GM12878 (cell line): ENCODE results near the gene INTS2. TPM values are rescaled to one million over a fixed set of nuclear protein-coding genes. Genes with fewer than 3 reads are reported as not detected.

ENCODE experiments used
- ATAC-seq: fragments of 200-7000 bp; cut with Tn5 transposase; 3 replicates; pipeline ENCODE4 v1.9.1; 2020; ENCODE audit warnings: mild to moderate bottlenecking, moderate library complexity
- BruUV-seq: library from RNA; stranded (reverse); fragments of 400-500 nt; replicated peaks from 2 replicates; lab custom pipeline; 2021; lab: Mats Ljungman, UMichigan
- CTCF ChIA-PET: fragments of 300-600 bp; sonication (Branson Sonifier 250); formaldehyde crosslinking; extraction: SDS; loops from one replicate; lab custom pipeline; 2021; ENCODE audit warnings: inconsistent platforms; lab: Yijun Ruan, JAX
- POLR2A ChIA-PET: fragments of 350-600 bp; formaldehyde crosslinking; extraction: SDS; loops from one replicate; lab custom pipeline; 2021; ENCODE audit warnings: inconsistent platforms; lab: Charles Lee
- RAD21 ChIA-PET: fragments of 300-600 bp; sonication (Branson Sonifier 250); formaldehyde crosslinking; loops from one replicate; lab custom pipeline; 2023; ENCODE audit warnings: antibody characterized with exemption; ENCODE audit not compliant: unreplicated experiment; lab: Charles Lee
- SMC1A ChIA-PET: fragments of 300-600 bp; sonication (Branson Sonifier 250); formaldehyde crosslinking; loops from one replicate; lab custom pipeline; 2023; ENCODE audit not compliant: unreplicated experiment, uncharacterized antibody; lab: Charles Lee
- DNase-seq: peaks from one replicate; pipeline ENCODE4 v3.0.0-alpha.2; 2011; ENCODE audit warnings: low read depth, low spot score
- FAIRE-seq: peaks from 3 replicates; lab custom pipeline; 2011; peaks lifted over from hg19 to GRCh38; lab: Jason Lieb, UNC
- H2AFZ ChIP-seq: 2 replicates; pipeline ENCODE4 v1.6.0; 2011; ENCODE audit warnings: low read depth, low read length, control low read depth; ENCODE audit not compliant: control insufficient read depth
- H3K27ac ChIP-seq: 2 replicates; pipeline ENCODE4 v1.5.1; 2011; ENCODE audit warnings: control low read depth; ENCODE audit not compliant: control insufficient read depth, insufficient read depth
- H3K27me3 ChIP-seq, 2 experiments: replicated peaks in 1 of 2; 2 replicates each; pipeline versions ENCODE4 v1.6.0 to v1.6.1; 2011; ENCODE audit warnings: low read length in 1 of 2; ENCODE audit not compliant: control insufficient read depth in 2 of 2, insufficient read depth in 2 of 2
- H3K36me3 ChIP-seq, 2 experiments: 2 replicates each; pipeline ENCODE4 v1.5.1; 2011; ENCODE audit warnings: low read length in 1 of 2; ENCODE audit not compliant: control insufficient read depth in 2 of 2, insufficient read depth in 2 of 2
- H3K4me1 ChIP-seq: 2 replicates; pipeline ENCODE4 v1.6.1; 2011; ENCODE audit warnings: mild to moderate bottlenecking, low read length, moderate library complexity, mixed read lengths; ENCODE audit not compliant: control insufficient read depth, insufficient read depth
- H3K4me2 ChIP-seq: 2 replicates; pipeline ENCODE4 v1.6.0; 2011; ENCODE audit warnings: control low read depth; ENCODE audit not compliant: control insufficient read depth, insufficient read depth
- H3K4me3 ChIP-seq: fragments of 200-600 bp; sonication (generic); 2 replicates; pipeline ENCODE4 v1.5.1; 2016
- H3K79me2 ChIP-seq: 2 replicates; pipeline ENCODE4 v1.6.0; 2011; ENCODE audit warnings: low read length; ENCODE audit not compliant: control insufficient read depth, insufficient read depth
- H3K9ac ChIP-seq: 2 replicates; pipeline ENCODE4 v1.8.0; 2011; ENCODE audit warnings: low read length, control low read depth, mixed read lengths; ENCODE audit not compliant: control insufficient read depth, insufficient read depth
- H3K9me3 ChIP-seq: replicated peaks from 3 replicates; pipeline ENCODE4 v1.5.1; 2011; ENCODE audit warnings: mild to moderate bottlenecking, low read length; ENCODE audit not compliant: control insufficient read depth, insufficient read depth
- H4K20me1 ChIP-seq: 2 replicates; pipeline ENCODE4 v1.6.0; 2011; ENCODE audit not compliant: control insufficient read depth, insufficient read depth
- EP300 ChIP-seq, 2 experiments: fragments of 150-350 bp in 1 of 2; IDR thresholded peaks; 2 replicates each; pipeline ENCODE4 v1.6.1; 2011 to 2012; ENCODE audit warnings: low read depth in 2 of 2, low read length in 2 of 2, borderline replicate concordance in 1 of 2, improper control_type of control experiment in 1 of 2, inconsistent platforms in 1 of 2; ENCODE audit not compliant: control insufficient read depth in 1 of 2
- EZH2 ChIP-seq: IDR thresholded peaks from 2 replicates; pipeline ENCODE4 v1.6.1; 2012; ENCODE audit warnings: low read depth, mild to moderate bottlenecking, control low read depth, inconsistent platforms, low read length, borderline replicate concordance; ENCODE audit not compliant: control insufficient read depth
- HDAC2 ChIP-seq: fragments of 200-600 bp; sonication (generic); IDR thresholded peaks from 2 replicates; pipeline ENCODE4 v1.6.1; 2017
- JUNB ChIP-seq: IDR thresholded peaks from 2 replicates; pipeline ENCODE4 v1.6.1; 2016; ENCODE audit warnings: antibody characterized with exemption, mild to moderate bottlenecking
- MTA2 ChIP-seq: fragments of 450-650 bp; IDR thresholded peaks from 2 replicates; pipeline ENCODE4 v1.6.1; 2016; ENCODE audit warnings: low read depth, mild to moderate bottlenecking, moderate library complexity
- RB1 ChIP-seq: fragments of 450-650 bp; formaldehyde crosslinking; IDR thresholded peaks from 2 replicates; pipeline ENCODE4 v1.6.1; 2017; ENCODE audit warnings: mild to moderate bottlenecking, borderline replicate concordance
- RCOR1 ChIP-seq: conservative IDR thresholded peaks from 2 replicates; pipeline ENCODE4 v1.6.1; 2012; ENCODE audit warnings: low read depth, low read length, improper control_type of control experiment
- RELB ChIP-seq: fragments of 450-650 bp; IDR thresholded peaks from 2 replicates; pipeline ENCODE4 v1.6.1; 2017; ENCODE audit warnings: low read depth, mild to moderate bottlenecking, moderate library complexity
- RUNX3 ChIP-seq: IDR thresholded peaks from 2 replicates; pipeline ENCODE4 v1.6.1; 2012; ENCODE audit warnings: low read length, inconsistent platforms
- TCF7 ChIP-seq: IDR thresholded peaks from 2 replicates; pipeline ENCODE4 v1.6.1; 2014; ENCODE audit warnings: antibody characterized with exemption, borderline replicate concordance
- USF1 ChIP-seq: IDR thresholded peaks from 2 replicates; pipeline ENCODE4 v1.6.1; 2011; ENCODE audit warnings: borderline replicate concordance, low read depth, mild to moderate bottlenecking, moderate library complexity, mixed read lengths, low read length; ENCODE audit not compliant: insufficient read depth; ENCODE audit errors: extremely low read length
- ZNF207 ChIP-seq: fragments of 450-650 bp; IDR thresholded peaks from 2 replicates; pipeline ENCODE4 v1.6.1; 2014; ENCODE audit warnings: antibody characterized with exemption, mild to moderate bottlenecking, borderline replicate concordance
- ZNF592 ChIP-seq: fragments of 450-650 bp; IDR thresholded peaks from 2 replicates; pipeline ENCODE4 v1.6.1; 2017; ENCODE audit warnings: mild to moderate bottlenecking, moderate library complexity
- in situ Hi-C: fragments of 300-500 bp; cut with MboI; formaldehyde crosslinking; loops from 9 replicates; pipeline ENCODE4 v1.14.3; 2018; ENCODE audit warnings: mixed read lengths
- intact Hi-C: fragments of 100-400 bp; cut with micrococcal nuclease; formaldehyde crosslinking; loops from one replicate; pipeline ENCODE4 v1.14.2; 2022; ENCODE audit not compliant: unreplicated experiment
- polyA plus RNA-seq, 11 experiments: library from polyadenylated mRNA; depleted of rRNA in 4 of 11; unstranded in 6 of 11; stranded (reverse) in 5 of 11; fragments of >200 nt; fragmentation: Nextera tagmentation in 4 of 11; fragmentation: Illumina TruSeq in 1 of 11; extraction: Ambion mirVana in 4 of 11; extraction: Trizol in 1 of 11; gene quantifications; 1 replicate in 1 of 11; 2 replicates in 10 of 11; pipeline versions ENCODE4 v1.2.1 to v1.2.3, GENCODE V29; 2011 to 2016; ENCODE audit warnings: inconsistent platforms in 2 of 11, missing spikeins in 2 of 11, low read depth in 1 of 11
- total RNA-seq, 4 experiments: library from RNA; depleted of rRNA in 3 of 4; stranded (reverse); fragments of >200 nt in 3 of 4; fragmentation: Illumina TruSeq in 1 of 4; extraction: Trizol in 1 of 4; gene quantifications; 2 replicates each; pipeline versions ENCODE4 v1.2.1 to v1.2.3, GENCODE V29; 2013 to 2021

Gene INTS2
- total and polyA plus RNA-seq, 10 of the 15 experiments (the other 5 are each of a cell fraction or from before 2014, with no cell fraction given): 2.8 to 22.2 (median 11.6) TPM

- FAIRE-seq: no peak
Measured at GRCh38 chr17:61972311-61972710, 44.5 kb upstream of the INTS2 start.

More at GRCh38 chr17:61972311-61972710, 44.5 kb upstream of the INTS2 start:
- Histone ChIP-seq H3K4me1 (no peaks in the 10 kb centered on the region; the same call in 1 of the 2 replicates), H3K4me2 (no peak overlapping the region), H3K4me3 (no peak overlapping the region), H2AFZ (no peak overlapping the region), H3K27ac (no peak overlapping the region), H3K9me3 (no peaks in the 10 kb centered on the region), H3K79me2 (peaks cover 4% of the 10 kb centered on the region), H3K36me3 (peaks cover 0 to 27% of the 10 kb centered on the region in 2 experiments), H4K20me1 (no peaks in the 10 kb centered on the region), H3K9ac (no peak overlapping the region), H3K27me3 (no peaks in the 10 kb centered on the region)
- in situ Hi-C loops: no loop called here
- intact Hi-C loops: no loop called here
- ChIA-PET RAD21 (interaction anchor here (0.8 to 1.3 kb wide), 3 partner anchors 93 to 137 kb away, joined by 3 to 6 read pairs (median 3); no protein-coding TSS in a partner anchor), SMC1A (interaction anchor here (0.7 to 3.5 kb wide), 3 partner anchors 137 to 331 kb away, joined by 3 to 14 read pairs (median 5); no protein-coding TSS in a partner anchor), POLR2A (interaction anchor here (1.0 kb wide), 1 partner anchor 109 kb away, joined by 5 read pairs; the partner anchor contains the start of gene BRIP1), CTCF (interaction anchor here (5.1 kb wide), 1 partner anchor 137 kb away, joined by 19 read pairs; no protein-coding TSS in a partner anchor)
- DNase-seq: no peak
- no peak for ATAC-seq
- no TSS peak for BruUV-seq
- TF ChIP-seq HDAC2 (no peak), RUNX3 (peak; percentile 28; the same call in 1 of the 2 replicates), EP300 (IDR thresholded peaks at IDR 0.05; ENCODE audit: borderline replicate concordance in 1 of 2, control insufficient read depth in 1 of 2, low read depth in 2 of 2, low read length in 2 of 2) (no peak), RB1 (no peak), ZNF592 (no peak), MTA2 (no peak), ZNF207 (no peak), TCF7 (peak; percentile 78; the same call in 1 of the 2 replicates), EZH2 (no peak), USF1 (no peak), JUNB (peak; percentile 65), RCOR1 (no peak), RELB (no peak)
